HepG2 (cell line): ENCODE results near the gene DNASE2. TPM values are rescaled to one million over a fixed set of nuclear protein-coding genes. Genes with fewer than 3 reads are reported as not detected.

Experiments used
- ADNP ChIP-seq: sonication (generic); formaldehyde crosslinking; IDR thresholded peaks from 2 replicates; pipeline ENCODE4 v1.4.0; 2020; ENCODE audit warnings: missing genetic modification reagents
- ARNTL ChIP-seq: sonication (generic); formaldehyde crosslinking; IDR thresholded peaks from 2 replicates; pipeline ENCODE4 v1.4.0; 2020; ENCODE audit warnings: mild to moderate bottlenecking, missing genetic modification reagents
- CBX2 ChIP-seq, 2 experiments: fragments of 200-600 bp in 1 of 2; sonication (generic); formaldehyde crosslinking in 1 of 2; IDR thresholded peaks; 2 replicates each; pipeline versions ENCODE4 v1.7.0 to v1.8.1; 2018 to 2022; ENCODE audit warnings: low read depth in 2 of 2, low read length in 1 of 2, mild to moderate bottlenecking in 1 of 2, missing genetic modification reagents in 1 of 2
- DPF2 ChIP-seq: sonication (generic); formaldehyde crosslinking; IDR thresholded peaks from 2 replicates; pipeline ENCODE4 v1.4.0; 2020; ENCODE audit warnings: mild to moderate bottlenecking, low read depth, missing genetic modification reagents, borderline replicate concordance
- HCFC1 ChIP-seq: fragments of 150-350 bp; IDR thresholded peaks from 2 replicates; pipeline ENCODE4 v1.6.1; 2014; ENCODE audit warnings: low read depth, low read length
- KDM1A ChIP-seq: IDR thresholded peaks from 2 replicates; pipeline ENCODE4 v1.6.1; 2016; ENCODE audit warnings: missing compliant biosample characterization
- KDM5B ChIP-seq: sonication (generic); formaldehyde crosslinking; IDR thresholded peaks from 2 replicates; pipeline ENCODE4 v1.4.0; 2020; ENCODE audit warnings: missing genetic modification reagents, mild to moderate bottlenecking, borderline replicate concordance
- MAFG ChIP-seq: sonication (generic); formaldehyde crosslinking; IDR thresholded peaks from 2 replicates; pipeline ENCODE4 v1.5.1; 2020; ENCODE audit warnings: mild to moderate bottlenecking, missing genetic modification reagents
- NPAS2 ChIP-seq: sonication (generic); formaldehyde crosslinking; IDR thresholded peaks from 2 replicates; pipeline ENCODE4 v1.8.0; 2022; ENCODE audit warnings: mild to moderate bottlenecking, missing genetic modification reagents, borderline replicate concordance
- NR1H2 ChIP-seq: sonication (generic); formaldehyde crosslinking; IDR thresholded peaks from 2 replicates; pipeline ENCODE4 v1.8.1; 2022; ENCODE audit warnings: low read depth, missing genetic modification reagents, borderline replicate concordance
- SAFB2 ChIP-seq: sonication (generic); formaldehyde crosslinking; IDR thresholded peaks from 2 replicates; pipeline ENCODE4 v1.5.1; 2020; ENCODE audit warnings: missing genetic modification reagents, low read depth, mild to moderate bottlenecking, borderline replicate concordance
- SIX4 ChIP-seq: sonication (generic); formaldehyde crosslinking; IDR thresholded peaks from 2 replicates; pipeline ENCODE4 v1.4.0; 2020; ENCODE audit warnings: missing genetic modification reagents
- SNAPC5 ChIP-seq: sonication (generic); formaldehyde crosslinking; IDR thresholded peaks from 2 replicates; pipeline ENCODE4 v1.8.1; 2023; ENCODE audit warnings: mild to moderate bottlenecking, missing genetic modification reagents, borderline replicate concordance
- THAP11 ChIP-seq: IDR thresholded peaks from 2 replicates; pipeline ENCODE4 v1.6.1; 2016; ENCODE audit warnings: missing biosample characterization, missing genetic modification reagents
- TP53 ChIP-seq: sonication (generic); formaldehyde crosslinking; conservative IDR thresholded peaks from 2 replicates; pipeline ENCODE4 v1.4.0; 2020; ENCODE audit warnings: missing genetic modification reagents
- ZBTB2 ChIP-seq: sonication (generic); formaldehyde crosslinking; IDR thresholded peaks from 2 replicates; pipeline ENCODE4 v1.8.0; 2022; ENCODE audit warnings: low read depth, missing genetic modification reagents
- ZFP36L1 ChIP-seq: sonication (generic); formaldehyde crosslinking; IDR thresholded peaks from 2 replicates; pipeline ENCODE4 v1.8.0; 2022; ENCODE audit warnings: mild to moderate bottlenecking, missing genetic modification reagents, moderate library complexity
- ZFP37 ChIP-seq: sonication (generic); formaldehyde crosslinking; IDR thresholded peaks from 2 replicates; pipeline ENCODE4 v1.4.0; 2020; ENCODE audit warnings: missing genetic modification reagents, borderline replicate concordance
- ZMAT3 ChIP-seq: sonication (generic); formaldehyde crosslinking; conservative IDR thresholded peaks from 2 replicates; pipeline ENCODE4 v1.7.0; 2021; ENCODE audit warnings: missing genetic modification reagents
- ZNF160 ChIP-seq: sonication (generic); formaldehyde crosslinking; IDR thresholded peaks from 2 replicates; pipeline ENCODE4 v1.8.0; 2022; ENCODE audit warnings: mild to moderate bottlenecking, inconsistent platforms, missing genetic modification reagents
- ZNF326 ChIP-seq: sonication (generic); formaldehyde crosslinking; IDR thresholded peaks from 2 replicates; pipeline ENCODE4 v1.4.0; 2020; ENCODE audit warnings: missing genetic modification reagents, borderline replicate concordance
- ZNF331 ChIP-seq: sonication (generic); formaldehyde crosslinking; IDR thresholded peaks from 2 replicates; pipeline ENCODE4 v1.4.0; 2020; ENCODE audit warnings: missing genetic modification reagents
- ZNF580 ChIP-seq: IDR thresholded peaks from 2 replicates; pipeline ENCODE4 v1.6.1; 2016; ENCODE audit warnings: low read depth, borderline replicate concordance
- ZNF737 ChIP-seq: sonication (generic); formaldehyde crosslinking; IDR thresholded peaks from 2 replicates; pipeline ENCODE4 v1.5.0; 2020; ENCODE audit warnings: missing genetic modification reagents, mild to moderate bottlenecking, borderline replicate concordance
- ZNF800 ChIP-seq: sonication (generic); formaldehyde crosslinking; IDR thresholded peaks from 2 replicates; pipeline ENCODE4 v1.4.0; 2020; ENCODE audit warnings: missing genetic modification reagents
- polyA plus RNA-seq, 8 experiments: library from polyadenylated mRNA; depleted of rRNA in 3 of 8; stranded (reverse) in 7 of 8; unstranded in 1 of 8; fragments of >200 nt; fragmentation: Illumina TruSeq in 4 of 8; extraction: Trizol in 4 of 8; gene quantifications; 2 replicates each; pipeline versions ENCODE4 v1.2.1 to v1.2.3, GENCODE V29; 2011 to 2016; ENCODE audit warnings: low read depth in 4 of 8, missing spikeins in 1 of 8, mixed read lengths in 1 of 8; ENCODE audit not compliant: insufficient read depth in 1 of 8
- total RNA-seq, 5 experiments: library from RNA; depleted of rRNA; stranded (reverse); fragments of >200 nt; fragmentation: Illumina TruSeq; extraction: Trizol; gene quantifications; 2 replicates each; pipeline ENCODE4 v1.2.3, GENCODE V29; 2016; ENCODE audit warnings: low read depth in 1 of 5

The DNASE2 gene
- total and polyA plus RNA-seq, 2 of the 13 experiments (the other 11 are each of a cell fraction or from before 2014, with no cell fraction given): 7.5 to 16.2 TPM

GRCh38 chr19:12847159-12848139 is 33.8 kb downstream of the DNASE2 start (continued):
- TF ChIP-seq NR1H2 (CRISPR knock-in tag): no peak
- TF ChIP-seq NPAS2 (CRISPR knock-in tag): no peak
- no peak for TF ChIP-seq ZNF331 (CRISPR knock-in tag)
- TF ChIP-seq ZNF326 (CRISPR knock-in tag): no peak
- no peak for TF ChIP-seq CBX2 (IDR thresholded peaks at IDR 0.05; ENCODE audit: low read depth, low read length)
- no peak for TF ChIP-seq CBX2 (CRISPR knock-in tag; IDR thresholded peaks at IDR 0.05; ENCODE audit: low read depth)
- no peak for TF ChIP-seq SIX4
- TF ChIP-seq ZFP37 (CRISPR knock-in tag): no peak
- no peak for TF ChIP-seq ZNF737 (CRISPR knock-in tag)
- TF ChIP-seq SAFB2: 0 out of 2 replicates have a peak, but pooled peaks have one; percentile 63
- TF ChIP-seq ADNP (CRISPR knock-in tag): no peak
- peak; percentile 51; the same call in 1 of the 2 replicates for TF ChIP-seq ZNF800 (CRISPR knock-in tag)
- TF ChIP-seq ZNF160 (CRISPR knock-in tag): no peak
- TF ChIP-seq HCFC1: no peak
- no peak for TF ChIP-seq ZNF580
- no peak for TF ChIP-seq ARNTL (CRISPR knock-in tag)
- TF ChIP-seq ZBTB2 (CRISPR knock-in tag): no peak
- TF ChIP-seq MAFG (CRISPR knock-in tag): no peak
- no peak for TF ChIP-seq ZMAT3 (CRISPR knock-in tag)
- no peak for TF ChIP-seq SNAPC5 (CRISPR knock-in tag)
- peak; percentile 68 for TF ChIP-seq THAP11 (CRISPR knock-in tag)
- no peak for TF ChIP-seq ZFP36L1 (CRISPR knock-in tag)
- no peak for TF ChIP-seq KDM1A (CRISPR knock-in tag)
- TF ChIP-seq TP53 (CRISPR knock-in tag): no peak
- TF ChIP-seq DPF2 (CRISPR knock-in tag): no peak
- TF ChIP-seq KDM5B (CRISPR knock-in tag): peak; percentile 19; the same call in 1 of the 2 replicates
